Activated CD8-positive, alpha-beta memory T cell treated with anti-CD3 and anti-CD28 coated beads for 4 hours (primary cell): ENCODE data around the gene USP6NL.
"Not testable (repeated sequence)": the region's sequence is repeated elsewhere in the genome, so short reads cannot be mapped to it uniquely, and the experiment has no call there.

Source experiments
- DNase-seq, 2 donors: peaks; one replicate each; pipeline ENCODE4 v3.0.0-alpha.2; 2020; ENCODE audit warnings: low read depth in 2 of 2

Gene USP6NL

GRCh38 chr10:11516431-11516746 lies 95.1 kb downstream of the USP6NL start:
- no peak for DNase-seq

GRCh38 chr10:11515596-11516430 lies 95.6 kb downstream of the USP6NL start:
- DNase-seq: peak in 1 of 2 donors; percentile 7

GRCh38 chr10:11513727-11514126 lies 97.7 kb downstream of the USP6NL start:
- no peak for DNase-seq

GRCh38 chr10:11512596-11512995 lies 98.9 kb downstream of the USP6NL start:
- no peak for DNase-seq

- DNase-seq: no peak
Measured at GRCh38 chr10:11511321-11511720, 100.1 kb downstream of the USP6NL start.

- DNase-seq: no peak
Measured at GRCh38 chr10:11510736-11511135, 100.7 kb downstream of the USP6NL start.

- DNase-seq: no peak
Measured at GRCh38 chr10:11510281-11510680, 101.2 kb downstream of the USP6NL start.

- no peak for DNase-seq
Measured at GRCh38 chr10:11509036-11509435, 102.4 kb downstream of the USP6NL start.

GRCh38 chr10:11506247-11506789 lies 105.1 kb downstream of the USP6NL start:
- DNase-seq: no peak

- DNase-seq: no peak
Measured at GRCh38 chr10:11505639-11506038, 105.8 kb downstream of the USP6NL start.

GRCh38 chr10:11504566-11505285 lies 106.7 kb downstream of the USP6NL start:
- no peak for DNase-seq

GRCh38 chr10:11501600-11501999 lies 109.8 kb downstream of the USP6NL start:
- no peak for DNase-seq

GRCh38 chr10:11499425-11500071 lies 111.9 kb downstream of the USP6NL start:
- no peak for DNase-seq

GRCh38 chr10:11498399-11498798 lies 113.1 kb downstream of the USP6NL start:
- DNase-seq: no peak

GRCh38 chr10:11494923-11495322 lies 116.5 kb downstream of the USP6NL start:
- not testable (repeated sequence) for DNase-seq

- DNase-seq: no peak
Measured at GRCh38 chr10:11493646-11494045, 117.8 kb downstream of the USP6NL start.

GRCh38 chr10:11491087-11491486 lies 120.4 kb downstream of the USP6NL start:
- no peak for DNase-seq

- DNase-seq: no peak
Measured at GRCh38 chr10:11489591-11489990, 121.9 kb downstream of the USP6NL start.

- no peak for DNase-seq
Measured at GRCh38 chr10:11488126-11488525, 123.3 kb downstream of the USP6NL start.

- no peak for DNase-seq
Measured at GRCh38 chr10:11483201-11484148, 128.0 kb downstream of the USP6NL start.

- no peak for DNase-seq
Measured at GRCh38 chr10:11482306-11482705, 129.1 kb downstream of the USP6NL start.
